H1 (cell line): ENCODE measurements around the gene PSMC3IP. TPM values are rescaled to one million over a fixed set of nuclear protein-coding genes. Genes with fewer than 3 reads are reported as not detected.

ENCODE experiments used
- CTCF ChIA-PET: fragments of 300-600 bp; sonication (Branson Sonifier 250); formaldehyde crosslinking; loops from one replicate; lab custom pipeline; 2021; ENCODE audit not compliant: partially characterized antibody; lab: Charles Lee
- POLR2A ChIA-PET: fragments of 300-600 bp; sonication (Branson Sonifier 250); formaldehyde crosslinking; loops from one replicate; lab custom pipeline; 2021; ENCODE audit warnings: inconsistent platforms; ENCODE audit not compliant: partially characterized antibody; lab: Charles Lee
- DNase-seq, 2 experiments: peaks; one replicate each; pipeline versions ENCODE4 v3.0.0 to v3.0.0-alpha.2; 2010 to 2022; ENCODE audit warnings: low spot score in 2 of 2, low read depth in 1 of 2, mixed read lengths in 1 of 2
- FAIRE-seq: peaks from 2 replicates; lab custom pipeline; 2011; peaks lifted over from hg19 to GRCh38; lab: Jason Lieb, UNC
- H2AFZ ChIP-seq: 2 replicates; pipeline ENCODE4 v1.8.1; 2012; ENCODE audit warnings: low read length, inconsistent platforms
- H2AK5ac ChIP-seq: 2 replicates; pipeline ENCODE4 v1.6.1; 2013; ENCODE audit warnings: low read depth, low read length
- H2BK120ac ChIP-seq: replicated peaks from 2 replicates; pipeline ENCODE3; 2013; ENCODE audit warnings: low read depth, low read length, inconsistent platforms
- H2BK12ac ChIP-seq: 2 replicates; pipeline ENCODE4 v1.6.1; 2013; ENCODE audit warnings: low read depth, low read length
- H2BK15ac ChIP-seq: 2 replicates; pipeline ENCODE4 v1.6.1; 2013; ENCODE audit warnings: low read length
- H2BK20ac ChIP-seq: 2 replicates; pipeline ENCODE4 v1.6.1; 2013; ENCODE audit warnings: low read length
- H2BK5ac ChIP-seq: 2 replicates; pipeline ENCODE4 v1.6.1; 2013; ENCODE audit warnings: low read depth, low read length
- H3K14ac ChIP-seq: 2 replicates; pipeline ENCODE4 v1.6.1; 2013; ENCODE audit warnings: inconsistent platforms; ENCODE audit not compliant: insufficient read length
- H3K18ac ChIP-seq: 2 replicates; pipeline ENCODE4 v1.6.1; 2013; ENCODE audit warnings: low read length; ENCODE audit errors: extremely low read depth
- H3K23ac ChIP-seq: 2 replicates; pipeline ENCODE4 v1.6.1; 2013; ENCODE audit warnings: inconsistent platforms; ENCODE audit not compliant: insufficient read length
- H3K23me2 ChIP-seq: 2 replicates; pipeline ENCODE4 v1.6.1; 2013; ENCODE audit warnings: low read depth, low read length
- H3K27ac ChIP-seq: 2 replicates; pipeline ENCODE4 v1.6.1; 2011; ENCODE audit warnings: low read depth, low read length, inconsistent platforms
- H3K27me3 ChIP-seq, 4 experiments: replicated peaks in 1 of 4; 1 replicate in 1 of 4; 2 replicates in 3 of 4; pipeline versions ENCODE4 v1.6.1 to v1.8.1; 2011 to 2013; ENCODE audit warnings: low read length in 3 of 4, mild to moderate bottlenecking in 3 of 4, inconsistent platforms in 2 of 4, mixed read lengths in 2 of 4, moderate library complexity in 1 of 4; ENCODE audit not compliant: control insufficient read depth in 3 of 4, insufficient read depth in 3 of 4; ENCODE audit errors: extremely low read depth in 1 of 4
- H3K36me3 ChIP-seq, 4 experiments: 2 replicates each; pipeline versions ENCODE4 v1.6.1 to v1.8.1; 2011 to 2013; ENCODE audit warnings: mild to moderate bottlenecking in 4 of 4, low read length in 3 of 4, moderate library complexity in 2 of 4, control low read depth in 1 of 4, inconsistent platforms in 1 of 4; ENCODE audit not compliant: insufficient read depth in 4 of 4, control insufficient read depth in 2 of 4
- H3K4ac ChIP-seq: replicated peaks from 2 replicates; pipeline ENCODE3; 2013; ENCODE audit warnings: low read length, low read depth, mixed read lengths, inconsistent platforms; ENCODE audit not compliant: insufficient read length
- H3K4me1 ChIP-seq, 4 experiments: replicated peaks in 1 of 4; 1 replicate in 1 of 4; 2 replicates in 3 of 4; pipeline versions ENCODE4 v1.6.1 to v1.8.1; 2011 to 2013; ENCODE audit warnings: low read length in 3 of 4, inconsistent platforms in 2 of 4, mixed read lengths in 1 of 4; ENCODE audit not compliant: insufficient read depth in 4 of 4, control insufficient read depth in 3 of 4
- H3K4me2 ChIP-seq, 2 experiments: 2 replicates each; pipeline versions ENCODE4 v1.6.1 to v1.8.1; 2011 to 2013; ENCODE audit warnings: low read depth in 2 of 2, low read length in 2 of 2, control low read depth in 1 of 2, inconsistent platforms in 1 of 2, mild to moderate bottlenecking in 1 of 2; ENCODE audit not compliant: insufficient read depth in 1 of 2
- H3K4me3 ChIP-seq, 4 experiments: fragments of 200-600, 300-600 bp in 1 of 4; sonication (generic), shearing (Covaris generic), sonication (Bioruptor Twin) in 1 of 4; 2 replicates each; pipeline versions ENCODE4 v1.5.1 to v1.8.1; 2011 to 2016; ENCODE audit warnings: low read length in 4 of 4, low read depth in 3 of 4, control low read depth in 2 of 4, inconsistent platforms in 2 of 4, mild to moderate bottlenecking in 2 of 4, mixed read lengths in 1 of 4, moderate library complexity in 1 of 4; ENCODE audit not compliant: insufficient read depth in 2 of 4; ENCODE audit errors: extremely low read depth in 1 of 4
- H3K56ac ChIP-seq: replicated peaks from 2 replicates; pipeline ENCODE3; 2013; ENCODE audit warnings: low read depth, mild to moderate bottlenecking, mixed read lengths, low read length, inconsistent platforms; ENCODE audit not compliant: insufficient read length
- H3K79me1 ChIP-seq: 2 replicates; pipeline ENCODE4 v1.6.1; 2013; ENCODE audit warnings: low read depth, low read length, control low read depth
- H3K79me2 ChIP-seq, 2 experiments: 2 replicates each; pipeline versions ENCODE4 v1.6.1 to v1.8.1; 2012 to 2013; ENCODE audit warnings: low read length in 2 of 2, mild to moderate bottlenecking in 2 of 2, inconsistent platforms in 1 of 2; ENCODE audit not compliant: insufficient read depth in 2 of 2, control insufficient read depth in 1 of 2
- H3K9ac ChIP-seq, 4 experiments: replicated peaks in 1 of 4; 1 replicate in 1 of 4; 2 replicates in 3 of 4; pipeline versions ENCODE4 v1.6.1 to v1.8.1; 2011 to 2013; ENCODE audit warnings: low read depth in 3 of 4, low read length in 3 of 4, control low read depth in 2 of 4, mild to moderate bottlenecking in 2 of 4, moderate library complexity in 2 of 4, inconsistent platforms in 1 of 4; ENCODE audit errors: extremely low read depth in 1 of 4
- H3K9me3 ChIP-seq, 2 experiments: 2 replicates each; pipeline versions ENCODE4 v1.6.1 to v1.8.1; 2012 to 2013; ENCODE audit warnings: mild to moderate bottlenecking in 2 of 2, moderate library complexity in 2 of 2, control low read depth in 1 of 2, inconsistent platforms in 1 of 2, low read depth in 1 of 2, low read length in 1 of 2, mixed read lengths in 1 of 2; ENCODE audit not compliant: insufficient read depth in 2 of 2
- H4K20me1 ChIP-seq, 2 experiments: replicated peaks in 1 of 2; 2 replicates each; pipeline versions ENCODE3 to v1.8.1; 2011 to 2013; ENCODE audit warnings: inconsistent platforms in 2 of 2, low read length in 2 of 2, mild to moderate bottlenecking in 1 of 2; ENCODE audit not compliant: insufficient read depth in 2 of 2, control insufficient read depth in 1 of 2
- H4K5ac ChIP-seq: 2 replicates; pipeline ENCODE4 v1.6.1; 2013; ENCODE audit warnings: low read length, low read depth, mixed read lengths, inconsistent platforms; ENCODE audit not compliant: insufficient read length
- H4K8ac ChIP-seq: 2 replicates; pipeline ENCODE4 v1.8.0; 2013; ENCODE audit warnings: mild to moderate bottlenecking, moderate library complexity, low read length, inconsistent platforms; ENCODE audit not compliant: insufficient read depth; ENCODE audit errors: extremely low read depth
- H4K91ac ChIP-seq: replicated peaks from 2 replicates; pipeline ENCODE3; 2013; ENCODE audit warnings: low read length, mixed read lengths, inconsistent platforms; ENCODE audit not compliant: insufficient read length
- HDAC2 ChIP-seq, 2 experiments: fragments of 300-600 bp in 1 of 2; sonication (generic) in 1 of 2; IDR thresholded peaks; 2 replicates each; pipeline ENCODE4 v1.6.1; 2011 to 2012; ENCODE audit warnings: low read depth in 2 of 2, low read length in 2 of 2, mild to moderate bottlenecking in 2 of 2, moderate library complexity in 2 of 2, borderline replicate concordance in 1 of 2, inconsistent platforms in 1 of 2
- WGBS, 2 experiments: shearing (Covaris generic) in 1 of 2; methylation state at CpG; one replicate each; pipeline versions ENCODE4 v1.1.6 to v1.1.7; 2013 to 2015; ENCODE audit warnings: low lambda C conversion rate in 2 of 2, mixed read lengths in 2 of 2, inconsistent platforms in 1 of 2, low coverage in 1 of 2, missing lambda C conversion rate in 1 of 2; ENCODE audit not compliant: insufficient replicate concordance in 2 of 2, insufficient coverage in 1 of 2, insufficient read length in 1 of 2; ENCODE audit errors: extremely low coverage in 1 of 2, missing lambda C conversion rate in 1 of 2; 5-methylcytosine and 5-hydroxymethylcytosine counted together
- polyA plus RNA-seq, 7 experiments: library from polyadenylated mRNA; depleted of rRNA in 3 of 7; stranded (reverse) in 5 of 7; unstranded in 2 of 7; fragments of >200 nt in 5 of 7; fragments of 200-250 nt in 2 of 7; gene quantifications; 1 replicate in 5 of 7; 2 replicates in 1 of 7; 4 replicates in 1 of 7; pipeline versions ENCODE4 v1.2.1 to v1.2.3, GENCODE V29; 2011 to 2013; ENCODE audit warnings: missing spikeins in 2 of 7, mixed read lengths in 2 of 7
- total RNA-seq: library from RNA; stranded (reverse); fragmentation: NEBNext Ultra II Directional; extraction: Animal tissue kit (Norgen Biotek cat#: 25700); gene quantifications from 2 replicates; pipeline ENCODE4 v1.2.1, GENCODE V29; 2021

The PSMC3IP gene
- total and polyA plus RNA-seq, 2 of the 8 experiments (the other 6 are each of a cell fraction or from before 2014, with no cell fraction given), result 11.5 to 21.9 TPM

DNA sequence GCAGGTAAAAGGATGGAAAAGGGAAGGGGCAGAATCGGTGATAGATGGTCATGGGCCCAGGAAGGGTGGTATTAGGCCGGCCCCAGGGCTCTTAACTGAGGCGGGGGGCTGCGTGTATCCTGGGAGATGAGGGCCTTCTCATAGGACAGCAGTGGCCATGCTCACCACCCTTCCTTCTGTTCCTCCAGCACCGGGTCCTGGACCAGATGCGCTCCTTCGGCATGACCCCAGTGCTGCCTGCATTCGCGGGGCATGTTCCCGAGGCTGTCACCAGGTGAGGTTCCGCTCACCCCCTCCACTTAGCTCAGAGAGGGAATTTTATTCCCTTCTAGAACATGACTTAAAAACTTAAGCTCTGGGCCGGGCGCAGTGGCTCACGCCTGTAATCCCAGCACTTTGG is 39.0 kb downstream of the PSMC3IP start:
- Histone ChIP-seq H2BK12ac (no peak overlapping the region), H4K20me1 (peaks cover 1 to 2% of the 10 kb centered on the region in 2 experiments), H3K4me2 (no peak overlapping the region), H2AK5ac (no peak overlapping the region), H2AFZ (no peak overlapping the region), H2BK15ac (no peak overlapping the region), H3K79me1 (no peaks in the 10 kb centered on the region; the same call in 1 of the 2 replicates), H3K79me2 (no peaks in the 10 kb centered on the region), H3K27ac (no peak overlapping the region), H3K56ac (no peak overlapping the region), H2BK5ac (no peak overlapping the region), H4K91ac (no peak overlapping the region), H2BK20ac (no peak overlapping the region), H3K23me2 (peaks cover 9% of the 10 kb centered on the region), H3K4me3 (no peak overlapping the region), H4K8ac (no peak overlapping the region), H3K18ac (no peak overlapping the region), H3K27me3 (no peaks in the 10 kb centered on the region), H4K5ac (no peak overlapping the region), H3K4me1 (peaks cover 0 to 15% (median 13%) of the 10 kb centered on the region in 4 experiments; a peak in 6 of 7 replicates), H3K9ac (no peak overlapping the region), H2BK120ac (no peak overlapping the region), H3K23ac (no peak overlapping the region), H3K14ac (no peak overlapping the region), H3K9me3 (no peaks in the 10 kb centered on the region), H3K36me3 (peaks cover 0 to 11% (median 6%) of the 10 kb centered on the region in 4 experiments; a peak in 4 of 8 replicates), H3K4ac (no peak overlapping the region)
- no peak for FAIRE-seq
- 95% methylated on average over 14 of the region's 14 CpGs; no CpG with 5 or more reads in 1 of the 2 experiments for WGBS, 2 experiments
- TF ChIP-seq HDAC2 (IDR thresholded peaks at IDR 0.05; ENCODE audit: borderline replicate concordance in 1 of 2, low read depth in 2 of 2, low read length in 2 of 2), result no peak
- no peak for DNase-seq
- ChIA-PET CTCF (interaction anchor here (5.1 kb wide), 1 partner anchor 10 kb away, joined by 28 read pairs; no protein-coding TSS in a partner anchor), POLR2A (interaction anchor here (0.6 to 4.3 kb wide), 4 partner anchors 9 to 157 kb away, joined by 3 to 43 read pairs (median 4); no protein-coding TSS in a partner anchor)
